HL-60 (cell line): ENCODE results near the gene CNTNAP2.
"Not testable (repeated sequence)": the region's sequence is repeated elsewhere in the genome, so short reads cannot be mapped to it uniquely, and the experiment has no call there.

Experiments used
- DNase-seq, 2 experiments: peaks; one replicate each; pipeline ENCODE4 v3.0.0-alpha.2; 2010 to 2020; ENCODE audit warnings: low read depth in 1 of 2, low spot score in 1 of 2
- H3K27ac ChIP-seq: fragments of 250-450 bp; sonication (Bioruptor Pico); replicated peaks from 2 replicates; pipeline ENCODE4 v1.5.1; 2020; ENCODE audit warnings: mild to moderate bottlenecking, moderate library complexity
- H3K27me3 ChIP-seq: fragments of 250-450 bp; sonication (Bioruptor Pico); 2 replicates; pipeline ENCODE4 v1.5.1; 2021; ENCODE audit warnings: mild to moderate bottlenecking, moderate library complexity; ENCODE audit not compliant: insufficient read depth, poor library complexity, severe bottlenecking
- H3K4me3 ChIP-seq: replicated peaks from 2 replicates; pipeline ENCODE4 v1.5.1; 2011; ENCODE audit warnings: mild to moderate bottlenecking, control low read depth, low read length; ENCODE audit not compliant: insufficient read depth
- CTCF ChIP-seq: IDR thresholded peaks from one replicate; pipeline ENCODE4 v1.5.1; 2011; ENCODE audit warnings: low read length, control low read depth, inconsistent platforms; ENCODE audit not compliant: insufficient read depth
- GABPA ChIP-seq: IDR thresholded peaks from 2 replicates; pipeline ENCODE4 v1.6.1; 2012; ENCODE audit warnings: low read depth
- POLR2AphosphoS5 ChIP-seq: IDR thresholded peaks from 2 replicates; pipeline ENCODE4 v1.6.1; 2012; ENCODE audit warnings: low read depth
- REST ChIP-seq: IDR thresholded peaks from 2 replicates; pipeline ENCODE4 v1.6.1; 2012; ENCODE audit warnings: low read depth; ENCODE audit not compliant: insufficient replicate concordance
- SPI1 ChIP-seq: IDR thresholded peaks from 2 replicates; pipeline ENCODE4 v1.6.1; 2012; ENCODE audit warnings: low read depth, mild to moderate bottlenecking, borderline replicate concordance

The CNTNAP2 gene

DNA sequence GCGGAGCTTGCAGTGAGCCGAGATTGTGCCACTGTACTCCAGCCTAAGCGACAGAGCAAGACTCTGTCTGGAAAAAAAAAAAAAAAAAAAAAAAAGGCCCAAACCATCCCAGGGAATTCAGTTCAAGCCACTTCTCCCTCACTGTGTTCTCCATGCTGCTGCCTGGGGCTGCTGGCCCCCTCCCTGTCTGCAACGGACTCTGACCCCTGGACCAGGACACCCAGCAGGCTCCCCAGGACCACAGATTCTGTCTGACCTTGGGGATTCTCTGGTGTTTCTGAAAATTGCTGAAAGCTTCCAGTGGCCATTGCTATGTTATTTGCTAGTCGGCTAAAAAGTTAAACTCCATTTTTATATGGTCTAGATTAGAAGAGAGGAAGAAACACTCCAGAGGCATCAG lies 2212.3 kb downstream of the CNTNAP2 start:
- DNase-seq, result no peak

GRCh38 chr7:148330124-148330818 lies 2213.7 kb downstream of the CNTNAP2 start:
- TF ChIP-seq POLR2AphosphoS5, result no peak
- TF ChIP-seq REST, result no peak
- no peak for TF ChIP-seq CTCF
- TF ChIP-seq SPI1, result no peak
- TF ChIP-seq GABPA, result no peak
- Histone ChIP-seq H3K27me3 (no peaks in the 10 kb centered on the region), H3K4me3 (no peak overlapping the region), H3K27ac (no peak overlapping the region)
- no peak for DNase-seq

More for the DNA sequence above, 2212.3 kb downstream of the CNTNAP2 start:
- Histone ChIP-seq H3K27ac (no peak overlapping the region), H3K27me3 (no peaks in the 10 kb centered on the region), H3K4me3 (no peak overlapping the region)
- TF ChIP-seq POLR2AphosphoS5 (no peak), CTCF (no peak)

- TF ChIP-seq POLR2AphosphoS5 (no peak), REST (no peak), GABPA (no peak)
These were observed 2214.2 kb downstream of the CNTNAP2 start for GRCh38 chr7:148330822-148331221.

DNA sequence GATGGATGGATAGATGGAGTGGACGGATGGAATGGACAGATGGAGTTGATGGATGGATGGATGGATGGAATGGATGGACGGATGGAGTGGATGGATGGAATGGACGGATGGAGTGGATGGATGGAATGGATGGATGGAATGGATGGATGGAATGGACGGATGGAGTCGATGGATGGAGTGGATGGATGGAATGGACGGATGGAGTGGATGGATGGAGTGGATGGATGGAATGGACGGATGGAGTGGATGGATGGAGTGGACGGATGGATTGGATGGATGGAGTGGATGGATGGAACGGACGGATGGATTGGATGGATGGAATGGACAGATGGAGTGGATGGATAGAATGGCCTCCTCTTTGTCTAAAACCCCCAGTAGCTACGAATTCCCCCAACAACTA lies 2214.9 kb downstream of the CNTNAP2 start:
- H3K27ac ChIP-seq, H3K4me3 ChIP-seq, DNase-seq: not testable (repeated sequence)

More at GRCh38 chr7:148330822-148331221, 2214.2 kb downstream of the CNTNAP2 start:
- Histone ChIP-seq H3K27me3 (no peaks in the 10 kb centered on the region), H3K4me3 (no peak overlapping the region), H3K27ac (no peak overlapping the region)
- no peak for DNase-seq

More for the DNA sequence above, 2214.9 kb downstream of the CNTNAP2 start:
- not testable (repeated sequence) for H3K27me3 ChIP-seq
